Smooth muscle cell (in vitro differentiated cells): Measurements from ENCODE around the gene UMPS. TPM values are rescaled to one million over a fixed set of nuclear protein-coding genes. Genes with fewer than 3 reads are reported as not detected.
"Not testable (repeated sequence)": the region's sequence is repeated elsewhere in the genome, so short reads cannot be mapped to it uniquely, and the experiment has no call there.

Experiments
- DNase-seq: peaks from one replicate; lab custom pipeline; 2025; ENCODE audit not compliant: unreplicated experiment; lab: John Stamatoyannopoulos, UW
- H2AFZ ChIP-seq: fragments of 200-600 bp; sonication (generic); 2 replicates; pipeline ENCODE4 v1.6.0; 2016; ENCODE audit warnings: antibody characterized with exemption, low read depth, mild to moderate bottlenecking
- H3F3A ChIP-seq: fragments of 200-600 bp; sonication (generic); 2 replicates; pipeline ENCODE4 v1.6.0; 2017; ENCODE audit warnings: antibody characterized with exemption, low read depth
- H3K27ac ChIP-seq: fragments of 200-600 bp; sonication (generic); 2 replicates; pipeline ENCODE4 v1.5.1; 2016; ENCODE audit warnings: low read depth, mild to moderate bottlenecking
- H3K27me3 ChIP-seq: fragments of 200-600 bp; sonication (generic); 2 replicates; pipeline ENCODE4 v1.6.1; 2016; ENCODE audit warnings: low read depth, mild to moderate bottlenecking
- H3K36me3 ChIP-seq: fragments of 200-600 bp; sonication (generic); 2 replicates; pipeline ENCODE4 v1.5.1; 2016; ENCODE audit warnings: low read depth
- H3K4me1 ChIP-seq: fragments of 200-600 bp; sonication (generic); 2 replicates; pipeline ENCODE4 v1.5.1; 2016; ENCODE audit warnings: low read depth
- H3K4me2 ChIP-seq: fragments of 200-600 bp; sonication (generic); 2 replicates; pipeline ENCODE4 v1.6.0; 2016; ENCODE audit warnings: mild to moderate bottlenecking
- H3K4me3 ChIP-seq: fragments of 200-600 bp; sonication (generic); 2 replicates; pipeline ENCODE4 v1.5.1; 2016; ENCODE audit warnings: mild to moderate bottlenecking
- H3K79me2 ChIP-seq: fragments of 200-600 bp; sonication (generic); 2 replicates; pipeline ENCODE4 v1.6.0; 2016; ENCODE audit warnings: low read depth, mild to moderate bottlenecking
- H3K9ac ChIP-seq: fragments of 200-600 bp; sonication (generic); 2 replicates; pipeline ENCODE4 v1.6.0; 2016; ENCODE audit warnings: low read depth
- H3K9me3 ChIP-seq: fragments of 200-600 bp; sonication (generic); replicated peaks from 2 replicates; pipeline ENCODE4 v1.5.1; 2016; ENCODE audit warnings: low read depth
- H4K20me1 ChIP-seq: fragments of 200-600 bp; sonication (generic); 2 replicates; pipeline ENCODE4 v1.6.0; 2016; ENCODE audit warnings: low read depth
- CTCF ChIP-seq: fragments of 200-600 bp; sonication (generic); IDR thresholded peaks from 2 replicates; pipeline ENCODE4 v1.5.1; 2017; ENCODE audit warnings: borderline replicate concordance, mild to moderate bottlenecking, antibody characterized with exemption; ENCODE audit not compliant: insufficient read depth, poor library complexity, severe bottlenecking
- WGBS: methylation state at CpG from one replicate; pipeline ENCODE4 v1.1.7; 2016; ENCODE audit warnings: low lambda C conversion rate; 5-methylcytosine and 5-hydroxymethylcytosine counted together
- polyA plus RNA-seq: library from polyadenylated mRNA; unstranded; fragments of >200 nt; fragmentation: Nextera tagmentation; extraction: Ambion mirVana; gene quantifications from 2 replicates; pipeline ENCODE4 v1.2.1, GENCODE V29; 2016
- total RNA-seq: library from RNA; depleted of rRNA; stranded (reverse); fragments of >200 nt; gene quantifications from 2 replicates; pipeline ENCODE4 v1.2.3, GENCODE V29; 2014

UMPS gene
- total and polyA plus RNA-seq, 2 experiments from 2014 or later: 22.3 to 79.2 TPM

- H3K36me3 ChIP-seq: peaks cover 26% of the 10 kb centered on the region
- no peaks in the 10 kb centered on the region for H3K9me3 ChIP-seq
- H3F3A ChIP-seq: no peaks in the 10 kb centered on the region
- H4K20me1 ChIP-seq: no peaks in the 10 kb centered on the region
- no peaks in the 10 kb centered on the region for H3K79me2 ChIP-seq
- no peak overlapping the region for H3K27ac ChIP-seq
- 97% methylated on average over 6 of the region's 6 CpGs for WGBS
- no peak overlapping the region for H3K4me2 ChIP-seq
- no peak overlapping the region for H2AFZ ChIP-seq
- H3K27me3 ChIP-seq: no peaks in the 10 kb centered on the region
- no peak overlapping the region for H3K4me3 ChIP-seq
- no peaks in the 10 kb centered on the region for H3K4me1 ChIP-seq
- no peak for DNase-seq
- TF ChIP-seq CTCF: no peak
- H3K9ac ChIP-seq: no peak overlapping the region
These were observed 10.8 kb downstream of the UMPS start for GRCh38 chr3:124741027-124741426.

DNA sequence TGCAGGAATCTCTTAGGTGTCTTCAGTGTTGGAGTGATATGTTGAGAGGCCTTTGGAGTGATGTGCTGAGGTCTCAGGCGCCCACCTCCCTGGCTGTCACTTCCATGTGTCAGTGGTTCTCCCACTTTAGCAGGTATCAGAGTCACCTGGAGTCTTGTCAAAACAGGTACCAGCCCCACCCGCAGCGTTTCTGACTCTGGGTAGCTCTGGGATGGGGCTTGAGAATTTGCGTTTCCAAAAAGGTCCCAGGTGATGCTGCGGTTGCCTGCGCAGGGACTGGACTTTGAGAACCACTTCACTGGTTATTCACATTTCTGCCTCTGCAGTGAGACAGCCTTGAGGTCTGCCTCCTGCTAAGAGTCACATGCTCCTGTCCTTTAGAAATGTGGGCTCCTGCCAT is 15.5 kb downstream of the UMPS start:
- H3K4me1 ChIP-seq: no peaks in the 10 kb centered on the region
- no peak overlapping the region for H2AFZ ChIP-seq
- no peaks in the 10 kb centered on the region for H3F3A ChIP-seq
- no peaks in the 10 kb centered on the region for H3K79me2 ChIP-seq
- H3K9ac ChIP-seq: no peak overlapping the region
- H3K4me2 ChIP-seq: no peak overlapping the region
- WGBS: 98% methylated on average over 6 of the region's 6 CpGs
- peaks cover 7% of the 10 kb centered on the region for H3K36me3 ChIP-seq
- H3K4me3 ChIP-seq: no peak overlapping the region
- no peaks in the 10 kb centered on the region for H4K20me1 ChIP-seq
- no peak for TF ChIP-seq CTCF
- H3K9me3 ChIP-seq: no peaks in the 10 kb centered on the region
- no peaks in the 10 kb centered on the region for H3K27me3 ChIP-seq
- DNase-seq: no peak
- no peak overlapping the region for H3K27ac ChIP-seq

DNA sequence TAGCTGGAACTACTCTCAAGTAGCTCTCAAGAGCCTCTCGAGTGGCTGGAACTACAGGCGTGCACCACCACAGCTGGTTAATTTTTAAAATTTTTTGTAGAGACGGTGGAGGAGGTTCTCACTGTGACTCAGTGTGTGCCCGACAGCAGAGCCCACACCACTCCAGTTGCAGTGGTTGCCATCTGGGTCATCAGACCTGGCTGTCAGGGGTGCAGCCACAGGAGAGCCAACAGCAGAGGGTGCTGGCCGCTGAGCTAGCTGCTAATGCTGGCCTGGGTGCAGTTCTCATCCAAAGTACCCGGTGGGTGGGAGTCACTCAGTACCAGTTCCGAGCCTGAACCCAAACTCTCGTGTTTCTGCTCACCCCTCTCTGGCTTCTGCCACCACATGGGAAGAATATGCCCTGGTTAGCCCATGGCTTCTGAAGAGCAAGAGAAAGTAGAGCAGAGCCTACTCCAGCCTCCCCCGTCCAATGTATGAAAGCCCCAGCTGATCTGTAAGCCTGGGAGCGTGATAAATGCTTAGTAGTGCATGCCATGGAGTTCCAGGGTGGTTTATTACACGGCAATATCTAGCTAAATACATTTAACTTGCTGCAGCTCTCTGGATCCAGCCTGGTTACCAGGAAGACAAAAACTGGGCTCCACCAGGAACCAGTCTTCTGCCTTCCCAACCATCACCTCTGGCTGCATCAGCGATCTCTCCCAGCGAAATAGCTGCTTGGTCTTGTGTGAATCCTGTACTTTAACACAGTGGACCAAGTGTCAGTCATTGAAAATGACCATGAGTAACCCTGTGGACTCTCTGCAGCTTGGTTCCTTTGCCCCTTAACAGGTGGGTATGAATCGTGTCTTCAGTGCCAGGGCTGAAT is 17.1 kb downstream of the UMPS start:
- H3K27ac ChIP-seq: no peak overlapping the region
- H3K4me3 ChIP-seq: no peak overlapping the region
- H3K9ac ChIP-seq: no peak overlapping the region
- H3K4me1 ChIP-seq: no peaks in the 10 kb centered on the region
- H2AFZ ChIP-seq: no peak overlapping the region
- H3F3A ChIP-seq: no peaks in the 10 kb centered on the region
- no peaks in the 10 kb centered on the region for H3K27me3 ChIP-seq
- 97% methylated on average over 14 of the region's 14 CpGs for WGBS
- no peak overlapping the region for H3K4me2 ChIP-seq
- H3K36me3 ChIP-seq: peaks cover 3% of the 10 kb centered on the region
- H3K79me2 ChIP-seq: no peaks in the 10 kb centered on the region
- H4K20me1 ChIP-seq: no peaks in the 10 kb centered on the region
- H3K9me3 ChIP-seq: no peaks in the 10 kb centered on the region
- DNase-seq: no peak
- no peak for TF ChIP-seq CTCF

DNA sequence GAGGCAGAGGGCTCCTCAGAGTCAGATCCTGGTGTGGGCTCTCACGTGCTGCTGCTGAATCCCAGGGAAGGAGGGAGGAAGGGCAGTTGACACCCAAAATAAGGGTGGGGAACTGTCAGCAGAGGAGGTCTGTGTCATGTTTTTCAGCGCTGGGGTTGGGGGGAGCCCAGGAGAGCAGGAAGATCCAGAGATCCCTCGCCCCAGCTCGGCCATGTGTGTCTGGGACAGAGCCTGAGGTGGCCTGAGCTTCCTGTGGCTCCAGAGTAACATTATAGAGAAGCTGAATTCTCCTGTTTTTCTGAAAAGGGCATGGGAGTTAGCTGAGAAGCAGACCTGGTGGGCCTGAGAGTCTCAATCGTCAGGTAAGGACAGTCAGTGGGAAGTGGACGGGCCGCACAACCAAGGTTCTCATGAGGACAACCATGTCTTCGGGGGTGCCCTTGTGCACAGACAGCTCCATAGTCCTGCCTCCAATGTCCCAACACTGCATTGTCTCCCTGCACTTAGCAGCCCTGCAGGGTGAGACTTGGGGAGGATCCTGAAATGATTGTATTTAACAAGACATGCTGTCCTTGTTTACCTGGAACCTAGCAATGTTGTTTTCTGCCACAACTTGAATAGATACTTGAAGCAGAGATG is 18.4 kb downstream of the UMPS start:
- DNase-seq: no peak
- no peak overlapping the region for H3K9ac ChIP-seq
- H3K4me3 ChIP-seq: no peak overlapping the region
- no peak for TF ChIP-seq CTCF
- H2AFZ ChIP-seq: no peak overlapping the region
- no peaks in the 10 kb centered on the region for H3K36me3 ChIP-seq
- no peaks in the 10 kb centered on the region for H3K4me1 ChIP-seq
- no peaks in the 10 kb centered on the region for H4K20me1 ChIP-seq
- no peaks in the 10 kb centered on the region for H3K27me3 ChIP-seq
- no peak overlapping the region for H3K27ac ChIP-seq
- WGBS: 92% methylated on average over 8 of the region's 8 CpGs
- H3K4me2 ChIP-seq: no peak overlapping the region
- H3K79me2 ChIP-seq: no peaks in the 10 kb centered on the region
- no peaks in the 10 kb centered on the region for H3F3A ChIP-seq
- no peaks in the 10 kb centered on the region for H3K9me3 ChIP-seq

DNA sequence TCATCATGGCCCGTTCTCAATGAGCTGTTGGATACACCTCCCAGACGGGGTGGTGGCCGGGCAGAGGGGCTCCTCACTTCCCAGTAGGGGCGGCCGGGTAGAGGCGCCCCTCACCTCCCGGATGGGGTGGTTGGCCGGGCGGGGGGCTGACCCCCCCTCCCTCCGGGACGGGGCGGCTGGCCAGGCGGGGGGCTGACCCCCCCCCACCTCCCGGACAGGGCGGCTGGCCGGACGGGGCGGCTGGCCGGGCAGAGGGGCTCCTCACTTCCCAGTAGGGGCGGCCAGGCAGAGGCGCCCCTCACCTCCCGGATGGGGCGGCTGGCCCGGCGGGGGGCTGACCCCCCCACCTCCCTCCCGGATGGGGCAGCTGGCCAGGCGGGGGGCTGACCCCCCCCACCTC is 19.6 kb downstream of the UMPS start:
- H3K4me1 ChIP-seq, H4K20me1 ChIP-seq, H3K4me3 ChIP-seq, H3K4me2 ChIP-seq, H3K9me3 ChIP-seq, H3K27ac ChIP-seq, DNase-seq, H2AFZ ChIP-seq, H3K9ac ChIP-seq, H3K27me3 ChIP-seq, H3F3A ChIP-seq, H3K36me3 ChIP-seq, H3K79me2 ChIP-seq: not testable (repeated sequence)
- WGBS: 98% methylated on average over 10 of the region's 27 CpGs
